MM.1S (cell line): ENCODE data around the gene TENM4.

Source experiments
- DNase-seq: peaks from one replicate; pipeline ENCODE4 v3.0.0-alpha.2; 2015
- H2AFZ ChIP-seq: fragments of 300-600 bp; sonication (generic); 2 replicates; pipeline ENCODE4 v1.6.0; 2016; ENCODE audit warnings: antibody characterized with exemption, low read length
- H3F3A ChIP-seq: fragments of 300-600 bp; sonication (generic); 2 replicates; pipeline ENCODE4 v1.6.1; 2016; ENCODE audit warnings: mild to moderate bottlenecking, antibody characterized with exemption, low read length, moderate library complexity, mixed read lengths; ENCODE audit not compliant: insufficient read depth
- H3K27ac ChIP-seq: fragments of 300-600 bp; sonication (generic); 2 replicates; pipeline ENCODE4 v1.5.1; 2016; ENCODE audit warnings: mild to moderate bottlenecking, low read length
- H3K27me3 ChIP-seq: fragments of 300-600 bp; sonication (generic); replicated peaks from 2 replicates; pipeline ENCODE4 v1.6.0; 2016; ENCODE audit warnings: low read length; ENCODE audit not compliant: insufficient read depth
- H3K36me3 ChIP-seq: fragments of 300-600 bp; sonication (generic); replicated peaks from 2 replicates; pipeline ENCODE4 v1.6.1; 2016; ENCODE audit warnings: mild to moderate bottlenecking, low read length, mixed read lengths; ENCODE audit not compliant: insufficient read depth
- H3K4me1 ChIP-seq: fragments of 300-600 bp; sonication (generic); 2 replicates; pipeline ENCODE4 v1.6.1; 2016; ENCODE audit warnings: low read length, mixed read lengths
- H3K4me2 ChIP-seq: fragments of 300-600 bp; sonication (generic); 2 replicates; pipeline ENCODE4 v1.6.0; 2016; ENCODE audit warnings: low read depth, low read length
- H3K4me3 ChIP-seq: fragments of 300-600 bp; sonication (generic); 2 replicates; pipeline ENCODE4 v1.5.1; 2016; ENCODE audit warnings: low read length, mixed read lengths
- H3K79me2 ChIP-seq: fragments of 300-600 bp; sonication (generic); 2 replicates; pipeline ENCODE4 v1.6.1; 2016; ENCODE audit warnings: mixed run types, low read length, mixed read lengths
- H3K9ac ChIP-seq: fragments of 300-600 bp; sonication (generic); 2 replicates; pipeline ENCODE4 v1.6.1; 2016; ENCODE audit warnings: low read length, mixed read lengths
- H3K9me2 ChIP-seq: fragments of 300-600 bp; sonication (generic); replicated peaks from 2 replicates; pipeline ENCODE4 v1.6.1; 2016; ENCODE audit warnings: mild to moderate bottlenecking, low read length, mixed read lengths; ENCODE audit not compliant: insufficient read depth
- H3K9me3 ChIP-seq: fragments of 300-600 bp; sonication (generic); replicated peaks from 2 replicates; pipeline ENCODE4 v1.6.1; 2016; ENCODE audit warnings: mild to moderate bottlenecking, low read length, mixed read lengths; ENCODE audit not compliant: insufficient read depth
- H4K20me1 ChIP-seq: fragments of 300-600 bp; sonication (generic); 2 replicates; pipeline ENCODE4 v1.6.1; 2016; ENCODE audit warnings: mild to moderate bottlenecking, low read length, moderate library complexity, mixed read lengths; ENCODE audit not compliant: insufficient read depth
- CTCF ChIP-seq: fragments of 300-600 bp; sonication (generic); IDR thresholded peaks from 2 replicates; pipeline ENCODE4 v1.5.1; 2016; ENCODE audit warnings: antibody characterized with exemption, low read length, mixed read lengths
- EZH2 ChIP-seq: fragments of 300-600 bp; sonication (generic); optimal IDR thresholded peaks from 2 replicates; pipeline ENCODE3; 2017; ENCODE audit warnings: low read depth, mild to moderate bottlenecking, antibody characterized with exemption, low read length, mixed read lengths
- EZH2phosphoT487 ChIP-seq: fragments of 300-600 bp; sonication (generic); IDR thresholded peaks from 2 replicates; pipeline ENCODE4 v1.6.1; 2018; ENCODE audit warnings: antibody characterized with exemption, low read length

TENM4 gene

DNA sequence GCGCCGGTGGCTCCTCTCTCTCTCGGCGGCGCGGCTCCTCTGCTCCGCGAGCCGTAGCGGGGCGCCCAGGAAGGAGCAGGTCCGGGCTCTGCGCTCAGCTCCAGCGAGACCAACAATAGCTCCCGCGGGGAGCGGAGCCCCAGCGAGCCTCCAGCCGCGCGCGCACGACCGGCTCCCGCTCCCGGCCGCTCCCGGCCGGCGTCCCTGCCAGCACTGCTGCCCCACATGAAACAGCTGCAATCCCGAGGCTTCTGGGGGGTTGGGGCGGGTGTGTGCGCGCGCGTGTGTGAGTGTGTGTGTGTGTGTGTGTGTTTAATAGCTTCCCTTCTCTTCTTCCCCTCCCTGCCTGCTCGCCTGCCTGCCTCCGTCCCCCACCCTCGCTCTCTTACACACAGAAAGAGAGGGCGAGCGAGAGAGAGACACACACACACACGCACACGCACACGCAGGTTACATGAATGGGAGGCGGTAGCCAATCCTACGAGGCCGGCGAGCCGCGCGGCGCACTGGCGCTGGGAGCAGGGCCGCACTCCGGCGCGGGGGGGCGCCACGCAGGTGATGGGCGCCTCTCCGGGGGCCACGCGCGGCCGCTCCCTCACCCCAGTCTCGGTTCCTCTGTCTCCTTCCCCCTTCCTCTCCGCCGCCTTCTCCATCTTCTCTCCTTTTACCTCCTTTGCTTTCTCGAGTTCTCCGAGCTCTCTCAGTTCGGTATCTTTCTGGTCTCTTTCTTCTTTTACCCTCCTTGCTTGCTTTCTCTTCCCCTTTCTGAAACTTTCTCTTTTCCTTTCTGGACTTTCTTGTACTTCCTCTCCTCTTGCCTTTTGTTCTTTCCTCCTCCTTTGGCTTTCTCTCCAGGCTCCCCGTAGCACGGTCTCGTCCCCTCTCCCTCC, at the start of gene TENM4:
TSS of gene TENM4 (minus strand) at position 460 of the 890 bp plus-strand sequence. CDS start 371,086 bp downstream, outside the sequence.
- H3K4me2 ChIP-seq, result peak within 1 kb of the TSS; percentile 99
- no peaks in the 10 kb centered on the region for H3K9me2 ChIP-seq
- TF ChIP-seq EZH2, result no peak
- TF ChIP-seq EZH2phosphoT487, result no peak
- TF ChIP-seq CTCF, result peak; percentile 52
- H3K9me3 ChIP-seq, result no peaks in the 10 kb centered on the region
- no peak within 1 kb of the TSS for H3K27ac ChIP-seq
- H3K4me1 ChIP-seq, result peaks cover 5% of the 10 kb centered on the region; the same call in 1 of the 2 replicates
- H3K79me2 ChIP-seq, result no peaks in the 10 kb centered on the region
- no peaks in the 10 kb centered on the region for H4K20me1 ChIP-seq
- no peak within 1 kb of the TSS for H3K9ac ChIP-seq
- peak within 1 kb of the TSS; percentile 69 for H3K4me3 ChIP-seq
- peak; percentile 55 for DNase-seq
- no peaks in the 10 kb centered on the region for H3F3A ChIP-seq
- H3K27me3 ChIP-seq, result peaks cover 49% of the 10 kb centered on the region
- no peaks in the 10 kb centered on the region for H3K36me3 ChIP-seq
- peak within 1 kb of the TSS; percentile 85 for H2AFZ ChIP-seq

DNA sequence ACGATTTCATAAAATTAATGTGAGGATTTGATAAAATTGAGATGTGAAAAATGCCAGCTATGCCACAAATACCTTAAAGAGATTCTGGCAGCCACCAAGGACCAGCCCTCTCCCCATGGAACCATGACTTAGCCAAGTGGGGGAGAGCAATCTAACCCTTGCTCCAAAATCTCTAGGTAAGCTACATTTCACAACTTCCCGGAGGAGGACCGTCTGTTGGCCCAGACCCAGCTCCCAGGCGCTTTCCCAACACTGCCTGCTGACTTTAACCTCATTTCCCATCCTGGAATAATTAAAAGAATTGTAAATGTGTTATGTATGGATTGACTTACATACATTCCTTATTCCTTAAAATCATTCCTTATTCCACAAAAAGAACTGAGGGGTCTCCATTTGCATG, 47.5 kb upstream of the TENM4 start:
- Histone ChIP-seq H3K79me2 (no peaks in the 10 kb centered on the region), H3K27ac (no peak overlapping the region), H3K9me2 (no peaks in the 10 kb centered on the region), H3K4me3 (no peak overlapping the region), H3K36me3 (no peaks in the 10 kb centered on the region), H3K4me1 (peaks cover 26% of the 10 kb centered on the region), H3K9me3 (no peaks in the 10 kb centered on the region), H2AFZ (no peak overlapping the region), H3K9ac (no peak overlapping the region), H3K4me2 (no peak overlapping the region), H3F3A (no peaks in the 10 kb centered on the region), H3K27me3 (no peaks in the 10 kb centered on the region), H4K20me1 (no peaks in the 10 kb centered on the region)
- DNase-seq, result no peak
- TF ChIP-seq CTCF (no peak), EZH2 (no peak), EZH2phosphoT487 (no peak)

- TF ChIP-seq CTCF, result no peak
- no peak for TF ChIP-seq EZH2
- no peak for TF ChIP-seq EZH2phosphoT487
- Histone ChIP-seq H3K9ac (no peak overlapping the region), H3K36me3 (no peaks in the 10 kb centered on the region), H2AFZ (no peak overlapping the region), H3K79me2 (no peaks in the 10 kb centered on the region), H3K9me2 (no peaks in the 10 kb centered on the region), H3K27ac (no peak overlapping the region), H3F3A (no peaks in the 10 kb centered on the region), H3K9me3 (no peaks in the 10 kb centered on the region), H3K4me3 (no peak overlapping the region), H3K4me1 (peaks cover 34% of the 10 kb centered on the region), H3K27me3 (no peaks in the 10 kb centered on the region), H3K4me2 (no peak overlapping the region), H4K20me1 (no peaks in the 10 kb centered on the region)
- no peak for DNase-seq
Observed at GRCh38 chr11:79487412-79487811, 46.6 kb upstream of the TENM4 start.
